ENCODE results near the gene DICER1. TPM values are rescaled to one million over a fixed set of nuclear protein-coding genes. Genes with fewer than 3 reads are reported as not detected.

Gene DICER1
- total RNA-seq, 1 experiment from 2014 or later = 62.0 TPM

DNA sequence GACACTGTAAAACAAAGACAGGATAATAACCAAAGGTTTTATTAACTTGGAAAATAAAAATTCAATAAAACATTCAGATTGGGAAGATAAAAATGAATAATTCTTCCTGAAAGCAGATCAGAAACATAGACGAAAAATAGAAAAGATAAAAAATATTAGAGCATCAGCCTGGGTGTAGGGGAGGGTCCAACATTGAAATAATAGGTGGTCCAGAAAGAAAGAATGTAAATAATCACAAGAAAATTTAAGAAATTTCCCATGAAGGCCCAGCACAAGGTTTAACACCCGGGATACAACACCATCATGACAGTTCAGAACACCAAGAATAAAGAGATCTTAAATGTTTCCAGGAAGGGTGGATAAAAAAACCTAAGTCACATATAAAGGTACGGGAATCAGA lies 31.1 kb upstream of the DICER1 start:
- no peak for ATAC-seq
- Mint-ChIP-seq H3K27ac (no peak overlapping the region), H3K36me3 (peaks cover 13% of the 10 kb centered on the region), H3K4me3 (no peak overlapping the region), H3K4me1 (peaks cover 16% of the 10 kb centered on the region), H3K27me3 (ENCODE audit: low read depth) (no peaks in the 10 kb centered on the region), H3K9me3 (peaks cover 17% of the 10 kb centered on the region)
- POLR2A ChIA-PET = no interaction called here
- TF ChIP-seq TEAD4 (CRISPR knock-in tag; IDR thresholded peaks at IDR 0.05) (no peak), ZNF232 (CRISPR knock-in tag; IDR thresholded peaks at IDR 0.05) (no peak), E2F4 (CRISPR knock-in tag; IDR thresholded peaks at IDR 0.05; ENCODE audit: borderline replicate concordance, low read depth) (no peak), NR3C1 (CRISPR knock-in tag; conservative IDR thresholded peaks at IDR 0.05; ENCODE audit: low read depth) (no peak), SP1 (CRISPR knock-in tag; conservative IDR thresholded peaks at IDR 0.05) (no peak), PREB (CRISPR knock-in tag; IDR thresholded peaks at IDR 0.05; ENCODE audit: borderline replicate concordance) (no peak), NFATC4 (CRISPR knock-in tag; IDR thresholded peaks at IDR 0.05) (no peak), ZNF416 (CRISPR knock-in tag; IDR thresholded peaks at IDR 0.05) (no peak), FOXK1 (CRISPR knock-in tag; IDR thresholded peaks at IDR 0.05) (no peak), TEAD1 (CRISPR knock-in tag; IDR thresholded peaks at IDR 0.05) (no peak), AR (CRISPR knock-in tag; IDR thresholded peaks at IDR 0.05) (no peak), FOXP1 (CRISPR knock-in tag; IDR thresholded peaks at IDR 0.05; ENCODE audit: borderline replicate concordance) (no peak), JAZF1 (CRISPR knock-in tag; IDR thresholded peaks at IDR 0.05) (no peak), ZNF532 (CRISPR knock-in tag; IDR thresholded peaks at IDR 0.05; ENCODE audit: borderline replicate concordance) (no peak), NR1H2 (CRISPR knock-in tag; IDR thresholded peaks at IDR 0.05) (no peak), MYBL2 (CRISPR knock-in tag; IDR thresholded peaks at IDR 0.05) (no peak), CREB1 (CRISPR knock-in tag; IDR thresholded peaks at IDR 0.05) (no peak)
- TF ChIP-seq, protein P1, sequence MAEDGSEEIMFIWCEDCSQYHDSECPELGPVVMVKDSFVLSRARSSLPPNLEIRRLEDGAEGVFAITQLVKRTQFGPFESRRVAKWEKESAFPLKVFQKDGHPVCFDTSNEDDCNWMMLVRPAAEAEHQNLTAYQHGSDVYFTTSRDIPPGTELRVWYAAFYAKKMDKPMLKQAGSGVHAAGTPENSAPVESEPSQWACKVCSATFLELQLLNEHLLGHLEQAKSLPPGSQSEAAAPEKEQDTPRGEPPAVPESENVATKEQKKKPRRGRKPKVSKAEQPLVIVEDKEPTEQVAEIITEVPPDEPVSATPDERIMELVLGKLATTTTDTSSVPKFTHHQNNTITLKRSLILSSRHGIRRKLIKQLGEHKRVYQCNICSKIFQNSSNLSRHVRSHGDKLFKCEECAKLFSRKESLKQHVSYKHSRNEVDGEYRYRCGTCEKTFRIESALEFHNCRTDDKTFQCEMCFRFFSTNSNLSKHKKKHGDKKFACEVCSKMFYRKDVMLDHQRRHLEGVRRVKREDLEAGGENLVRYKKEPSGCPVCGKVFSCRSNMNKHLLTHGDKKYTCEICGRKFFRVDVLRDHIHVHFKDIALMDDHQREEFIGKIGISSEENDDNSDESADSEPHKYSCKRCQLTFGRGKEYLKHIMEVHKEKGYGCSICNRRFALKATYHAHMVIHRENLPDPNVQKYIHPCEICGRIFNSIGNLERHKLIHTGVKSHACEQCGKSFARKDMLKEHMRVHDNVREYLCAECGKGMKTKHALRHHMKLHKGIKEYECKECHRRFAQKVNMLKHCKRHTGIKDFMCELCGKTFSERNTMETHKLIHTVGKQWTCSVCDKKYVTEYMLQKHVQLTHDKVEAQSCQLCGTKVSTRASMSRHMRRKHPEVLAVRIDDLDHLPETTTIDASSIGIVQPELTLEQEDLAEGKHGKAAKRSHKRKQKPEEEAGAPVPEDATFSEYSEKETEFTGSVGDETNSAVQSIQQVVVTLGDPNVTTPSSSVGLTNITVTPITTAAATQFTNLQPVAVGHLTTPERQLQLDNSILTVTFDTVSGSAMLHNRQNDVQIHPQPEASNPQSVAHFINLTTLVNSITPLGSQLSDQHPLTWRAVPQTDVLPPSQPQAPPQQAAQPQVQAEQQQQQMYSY (CRISPR knock-in tag; IDR thresholded peaks at IDR 0.05) = no peak
- TF ChIP-seq, protein P2, sequence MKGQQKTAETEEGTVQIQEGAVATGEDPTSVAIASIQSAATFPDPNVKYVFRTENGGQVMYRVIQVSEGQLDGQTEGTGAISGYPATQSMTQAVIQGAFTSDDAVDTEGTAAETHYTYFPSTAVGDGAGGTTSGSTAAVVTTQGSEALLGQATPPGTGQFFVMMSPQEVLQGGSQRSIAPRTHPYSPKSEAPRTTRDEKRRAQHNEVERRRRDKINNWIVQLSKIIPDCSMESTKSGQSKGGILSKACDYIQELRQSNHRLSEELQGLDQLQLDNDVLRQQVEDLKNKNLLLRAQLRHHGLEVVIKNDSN (CRISPR knock-in tag; IDR thresholded peaks at IDR 0.05) = no peak
- CTCF ChIA-PET = no interaction called here
- DNase-seq (ENCODE audit: low spot score) = no peak
